NCI-H774 (cell line): ENCODE measurements around the gene ASPG.

Source experiments
- DNase-seq: peaks from one replicate; lab custom pipeline; 2025; lab: John Stamatoyannopoulos, UW

ASPG gene

DNA sequence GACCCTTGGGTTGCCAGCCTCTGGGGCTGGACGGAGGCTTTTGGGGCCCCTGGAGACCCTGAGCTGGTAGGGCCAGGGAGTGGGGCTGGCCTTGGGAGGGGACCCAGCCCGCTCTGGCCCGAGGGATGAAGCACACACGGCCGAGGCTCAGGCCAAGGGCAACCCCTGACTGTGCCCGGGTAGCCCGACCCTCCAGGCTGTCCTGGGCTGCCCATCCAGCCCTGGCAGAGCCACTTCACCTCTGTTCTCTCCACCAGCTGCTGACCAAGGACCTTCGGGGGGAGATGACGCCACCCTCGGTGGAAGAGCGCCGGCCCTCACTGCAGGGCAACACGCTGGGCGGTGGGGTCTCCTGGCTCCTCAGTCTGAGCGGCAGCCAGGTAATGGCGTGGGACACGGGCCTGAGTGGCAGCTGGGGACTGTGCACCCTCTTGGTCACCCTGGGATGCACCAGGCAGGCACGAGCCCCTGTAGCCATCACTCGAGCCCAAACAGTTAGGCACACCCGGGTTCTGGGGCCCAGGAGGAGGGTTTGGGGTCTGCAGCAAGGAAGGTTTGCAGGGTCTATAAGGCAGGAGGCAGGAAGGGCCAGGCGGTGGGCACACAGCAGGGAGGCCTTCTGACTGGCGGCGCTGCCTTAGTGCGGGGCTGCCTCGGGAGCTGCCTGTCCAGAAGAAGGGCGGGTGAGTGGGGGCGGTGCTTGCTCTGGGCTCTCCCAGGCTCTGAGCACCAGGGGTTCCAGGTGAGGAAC is 19.7 kb downstream of the ASPG start:
- no peak for DNase-seq

DNA sequence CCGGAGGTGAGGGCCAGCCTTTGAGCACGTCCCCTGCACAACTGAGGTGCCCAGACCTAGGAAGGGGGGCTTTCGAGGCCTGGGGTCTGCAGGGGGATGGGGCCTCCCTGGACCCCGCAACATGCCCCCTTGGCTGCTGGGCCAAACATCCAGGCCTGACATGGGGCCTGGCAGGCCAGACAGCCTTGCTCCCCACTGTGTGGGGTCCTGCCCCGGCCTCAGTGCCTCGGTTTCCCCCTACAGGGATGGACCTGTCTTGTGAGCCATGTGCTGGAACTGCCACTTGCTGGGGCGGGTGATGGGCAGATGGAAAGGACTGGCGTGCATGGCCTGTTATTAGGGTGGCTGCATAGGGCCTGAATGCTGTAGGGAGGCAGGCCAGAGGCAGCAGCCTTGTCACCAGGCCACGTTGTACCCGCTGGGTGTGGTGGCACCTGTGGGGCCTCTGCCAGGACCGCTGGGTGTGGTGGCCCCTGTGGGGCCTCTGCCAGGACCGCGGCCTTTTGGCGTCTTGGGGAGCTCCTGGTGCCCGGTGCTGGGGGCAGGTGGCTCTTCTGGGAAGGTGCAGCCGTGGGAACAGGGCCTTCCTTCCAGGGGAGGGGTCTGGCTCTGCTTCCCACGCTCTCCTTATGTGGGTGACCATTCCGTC is 20.4 kb downstream of the ASPG start:
- no peak for DNase-seq

DNA sequence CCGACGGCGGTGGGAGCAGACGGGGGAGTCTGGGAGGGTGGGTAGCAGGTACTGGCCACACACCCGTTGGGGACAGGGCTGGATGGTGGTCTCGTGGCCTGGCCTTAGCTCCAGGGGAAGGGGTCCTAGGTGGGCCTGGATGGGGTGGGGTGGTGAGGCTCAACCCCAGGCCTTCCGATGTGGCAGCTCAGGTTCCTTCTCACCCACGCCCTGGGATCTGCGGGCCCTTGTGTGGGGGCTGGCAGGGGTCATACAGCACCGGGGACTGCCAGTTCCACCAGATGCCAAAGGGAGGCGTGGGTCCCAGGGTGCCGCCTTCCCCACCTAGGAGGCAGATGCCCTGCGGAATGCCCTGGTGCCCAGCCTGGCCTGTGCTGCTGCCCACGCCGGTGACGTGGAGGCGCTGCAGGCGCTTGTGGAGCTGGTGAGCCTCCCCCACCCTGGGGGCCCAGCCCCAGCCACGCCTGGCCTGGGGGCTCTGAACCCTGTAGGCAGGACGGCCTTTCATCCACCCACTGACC is 21.0 kb downstream of the ASPG start:
- no peak for DNase-seq

DNA sequence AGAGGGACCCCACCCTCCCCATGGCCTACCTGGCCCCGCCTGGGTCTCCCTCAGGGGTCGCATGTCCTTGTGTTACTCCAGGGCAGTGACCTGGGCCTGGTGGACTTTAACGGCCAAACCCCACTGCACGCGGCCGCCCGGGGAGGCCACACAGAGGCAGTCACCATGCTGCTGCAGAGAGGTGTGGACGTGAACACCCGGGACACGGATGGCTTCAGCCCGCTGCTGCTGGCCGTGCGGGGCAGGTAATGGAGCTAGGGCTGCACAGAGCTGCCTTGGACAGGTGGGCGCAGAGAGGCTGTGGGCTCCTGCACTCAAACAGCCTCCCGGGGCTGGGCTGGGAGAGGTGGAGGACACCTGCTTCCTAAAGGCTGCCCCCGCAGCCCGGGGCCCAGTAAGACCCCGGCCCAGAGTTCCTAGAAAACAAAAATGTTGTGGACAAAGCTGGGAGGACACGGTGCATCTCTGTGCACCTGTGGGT is 21.6 kb downstream of the ASPG start:
- no peak for DNase-seq

DNA sequence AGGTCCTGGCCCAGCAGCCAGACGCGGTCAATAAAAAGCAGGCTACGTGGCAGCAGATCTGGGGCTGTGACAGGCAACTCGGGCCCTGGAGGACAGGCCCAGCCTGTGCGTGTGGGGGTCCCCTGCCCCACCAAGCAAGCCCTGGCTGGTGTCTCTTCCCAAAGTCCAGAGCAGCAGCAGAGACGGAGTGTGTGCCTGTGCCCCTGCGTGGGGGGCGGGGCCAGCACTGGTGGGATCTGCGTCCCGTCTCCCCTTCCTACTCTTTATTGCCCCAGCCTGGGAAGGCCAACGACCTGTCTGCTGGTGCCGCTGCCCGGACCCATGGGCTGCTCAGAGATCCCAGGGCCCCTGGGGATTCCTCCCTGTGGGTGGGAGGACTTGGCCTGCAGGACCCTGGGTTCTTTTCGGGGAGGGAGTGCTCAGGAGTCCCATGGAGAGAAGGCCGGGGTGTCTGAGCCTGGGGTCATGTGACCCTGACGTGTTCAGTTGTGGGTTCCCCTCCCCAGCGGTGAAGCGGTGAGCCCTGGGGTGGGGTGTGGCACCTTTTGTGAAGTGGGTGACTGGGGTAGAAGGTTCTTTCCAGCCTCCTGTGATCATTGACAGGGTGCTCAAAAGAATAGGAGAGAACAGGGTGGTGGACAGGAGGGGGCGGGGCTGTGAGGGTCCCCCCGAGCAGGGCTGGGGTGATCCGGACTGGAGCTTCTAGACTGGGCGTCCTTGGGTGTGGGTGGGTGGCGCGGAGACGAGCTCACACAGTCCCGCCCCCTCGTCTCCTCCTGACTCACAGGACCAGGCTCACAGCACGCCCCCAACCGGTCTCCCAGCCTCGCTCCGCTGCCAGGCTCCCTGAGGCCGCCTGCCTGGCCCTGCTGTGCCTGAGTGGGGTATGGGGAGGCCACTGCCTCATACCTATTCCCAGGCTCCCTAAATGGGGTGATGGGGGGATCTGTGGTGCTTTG is 22.4 kb downstream of the ASPG start:
- DNase-seq = no peak

DNA sequence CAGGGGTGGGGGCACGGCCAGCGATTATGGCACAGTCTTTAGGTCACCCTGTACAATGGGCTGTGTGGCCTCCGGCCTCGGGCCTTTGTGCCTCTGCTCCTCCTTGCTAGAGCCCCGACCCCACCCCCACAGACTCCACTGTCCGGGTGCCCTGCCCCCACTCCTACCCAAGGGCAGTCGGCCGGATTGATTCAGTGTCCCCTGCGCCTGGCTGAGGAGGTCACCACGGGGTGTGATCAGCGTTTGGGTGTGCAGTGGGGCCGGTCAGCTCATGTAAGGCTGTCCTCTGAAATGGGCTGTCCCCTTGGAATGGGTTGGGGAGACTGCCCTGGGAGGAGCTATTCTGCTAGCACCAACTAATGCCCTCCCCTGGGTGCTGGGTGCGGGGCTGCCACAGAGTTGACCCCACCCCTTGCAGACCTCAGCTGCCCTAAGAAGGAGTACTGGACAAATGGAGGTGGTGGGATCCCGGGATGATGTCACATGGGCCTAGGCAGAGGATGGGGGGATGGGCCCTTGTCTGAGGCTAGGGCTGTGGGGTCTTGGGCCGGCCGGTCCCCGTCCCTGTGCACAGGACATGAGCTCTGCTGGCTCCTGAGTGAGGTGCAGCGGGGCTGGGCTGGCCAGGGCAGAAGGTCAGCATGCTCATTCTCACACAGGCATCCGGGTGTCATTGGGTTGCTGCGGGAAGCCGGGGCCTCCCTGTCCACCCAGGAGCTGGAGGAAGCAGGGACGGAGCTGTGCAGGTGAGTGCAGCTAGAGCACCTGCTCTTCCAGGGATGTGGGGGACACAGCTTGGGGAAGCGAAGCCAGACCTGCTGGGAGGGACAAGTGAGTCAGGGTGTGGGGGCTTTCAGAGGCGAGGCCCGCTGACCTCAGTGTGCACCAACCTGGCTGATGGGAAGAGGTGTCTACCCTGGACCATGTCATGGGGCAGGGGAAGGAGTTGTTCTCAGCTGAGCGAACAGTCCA is 23.4 kb downstream of the ASPG start:
- DNase-seq = no peak

DNA sequence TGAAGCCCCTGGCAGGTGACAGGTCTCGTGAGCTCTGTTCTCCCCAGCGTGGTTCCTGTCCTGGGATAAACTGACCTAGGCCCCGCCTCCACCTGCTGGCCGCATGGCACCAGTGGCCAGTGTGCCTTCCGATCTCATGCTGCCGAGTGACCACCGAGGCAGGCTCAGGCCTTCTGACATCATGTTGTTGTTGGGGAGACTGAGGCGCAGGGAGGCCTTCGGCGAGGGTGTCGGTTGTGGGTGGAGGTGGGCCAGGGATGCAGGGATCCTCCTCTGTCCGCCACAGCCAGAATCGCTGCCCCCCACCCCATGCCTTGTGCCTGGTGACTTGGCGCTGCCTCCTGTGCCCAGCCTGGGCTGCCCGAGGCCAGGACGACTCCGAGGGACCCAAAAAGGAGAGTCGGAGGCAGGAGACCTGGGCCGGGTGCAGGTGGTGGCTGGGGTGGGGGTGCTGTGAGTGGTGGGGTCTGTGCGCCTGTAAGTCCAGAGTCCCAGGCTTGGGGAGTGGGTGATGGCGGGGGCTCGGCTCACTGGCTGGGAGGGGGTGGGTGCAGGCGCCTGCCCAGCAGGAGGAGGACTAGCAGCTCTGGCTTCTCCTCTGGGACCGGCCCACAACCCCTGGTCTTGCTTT is 24.3 kb downstream of the ASPG start:
- no peak for DNase-seq

DNA sequence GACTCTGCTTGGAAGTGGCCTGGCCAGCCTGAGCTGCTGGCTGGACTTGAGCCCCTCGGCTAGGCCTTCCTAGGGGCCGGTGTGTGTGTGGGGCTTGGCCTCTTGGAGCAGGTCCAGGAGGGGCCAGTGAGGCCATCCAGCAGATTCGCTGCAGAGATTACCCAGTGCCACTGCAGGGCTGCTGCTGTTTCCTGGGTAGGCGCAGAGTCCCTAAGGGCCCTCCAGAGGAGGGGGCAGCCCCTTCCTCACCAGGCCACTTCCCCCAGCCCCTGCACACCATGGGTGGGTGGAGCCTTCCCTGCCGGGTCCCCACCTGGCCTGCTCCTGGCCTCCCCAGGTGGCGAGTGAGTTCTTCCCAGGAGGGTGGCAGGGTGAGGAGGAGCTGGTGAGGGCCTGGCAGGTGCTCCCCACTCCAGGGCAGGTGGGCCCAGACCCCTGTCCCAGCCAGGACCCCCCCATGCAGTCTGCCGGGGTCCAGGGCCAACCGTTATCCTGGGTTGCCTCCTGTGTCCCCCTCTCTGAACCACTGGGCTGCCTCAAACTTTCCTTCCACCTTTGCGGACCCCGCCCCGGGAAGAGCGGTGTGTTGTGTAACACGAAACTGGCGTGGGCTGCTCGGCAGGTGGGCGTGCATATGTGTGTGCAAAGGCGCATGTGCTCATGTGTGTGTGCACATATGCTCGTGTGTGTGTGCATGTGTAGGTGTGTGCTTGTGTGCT is 25.1 kb downstream of the ASPG start:
- no peak for DNase-seq

DNA sequence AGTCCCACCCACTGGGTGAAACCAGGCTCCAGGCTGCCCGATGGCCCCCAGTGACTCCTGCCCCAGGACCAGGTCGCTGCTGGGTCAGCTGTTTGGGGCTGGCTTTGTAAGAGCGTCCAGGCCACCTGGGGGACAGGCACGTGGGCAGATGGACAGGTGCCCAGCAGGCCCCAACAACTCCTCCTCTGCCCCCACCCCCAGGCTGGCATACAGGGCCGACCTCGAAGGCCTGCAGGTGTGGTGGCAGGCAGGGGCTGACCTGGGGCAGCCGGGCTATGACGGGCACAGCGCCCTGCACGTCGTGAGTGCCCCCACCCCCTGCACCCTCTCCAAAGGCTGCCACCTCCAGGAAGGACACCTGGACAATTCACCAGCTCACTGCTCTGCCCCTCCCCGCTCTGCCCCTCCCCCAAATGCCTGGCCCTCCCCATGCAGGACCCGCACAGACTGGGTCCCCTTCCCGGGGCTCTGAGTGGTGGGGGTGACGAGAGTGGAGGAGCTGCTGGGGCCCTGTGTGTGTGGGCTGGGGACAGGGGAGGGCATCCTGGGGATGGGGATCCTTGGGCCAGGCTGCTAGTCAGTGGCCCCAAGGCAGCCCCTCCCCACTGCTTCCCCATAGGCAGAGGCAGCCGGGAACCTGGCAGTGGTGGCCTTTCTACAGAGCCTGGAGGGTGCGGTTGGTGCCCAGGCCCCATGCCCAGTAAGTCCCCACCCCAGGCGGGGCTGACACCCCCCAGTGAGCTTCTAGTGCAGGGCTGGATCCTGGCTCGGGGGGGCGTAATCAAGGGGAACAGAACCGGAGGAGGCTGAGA is 26.0 kb downstream of the ASPG start:
- DNase-seq = no peak

DNA sequence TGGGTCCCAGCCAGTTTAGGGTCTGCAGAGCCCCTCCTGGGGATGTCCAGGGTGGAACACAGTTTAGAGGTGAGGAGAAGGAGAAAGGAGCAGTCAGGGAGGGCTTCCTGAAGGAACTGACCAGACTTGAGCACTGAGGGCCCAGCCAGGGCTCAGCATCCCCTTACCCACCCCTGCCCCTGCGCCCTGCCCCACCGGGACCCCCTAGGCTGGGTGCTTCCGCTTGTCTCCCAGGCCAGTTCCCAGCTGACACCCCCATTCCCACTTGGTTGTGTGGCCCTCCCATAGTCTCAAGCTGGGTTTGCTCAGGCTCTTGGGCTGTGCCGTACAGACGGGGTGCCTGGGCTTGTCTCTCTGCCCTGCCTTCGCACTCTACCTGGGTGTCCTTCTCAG is 26.6 kb downstream of the ASPG start:
- DNase-seq = no peak

DNA sequence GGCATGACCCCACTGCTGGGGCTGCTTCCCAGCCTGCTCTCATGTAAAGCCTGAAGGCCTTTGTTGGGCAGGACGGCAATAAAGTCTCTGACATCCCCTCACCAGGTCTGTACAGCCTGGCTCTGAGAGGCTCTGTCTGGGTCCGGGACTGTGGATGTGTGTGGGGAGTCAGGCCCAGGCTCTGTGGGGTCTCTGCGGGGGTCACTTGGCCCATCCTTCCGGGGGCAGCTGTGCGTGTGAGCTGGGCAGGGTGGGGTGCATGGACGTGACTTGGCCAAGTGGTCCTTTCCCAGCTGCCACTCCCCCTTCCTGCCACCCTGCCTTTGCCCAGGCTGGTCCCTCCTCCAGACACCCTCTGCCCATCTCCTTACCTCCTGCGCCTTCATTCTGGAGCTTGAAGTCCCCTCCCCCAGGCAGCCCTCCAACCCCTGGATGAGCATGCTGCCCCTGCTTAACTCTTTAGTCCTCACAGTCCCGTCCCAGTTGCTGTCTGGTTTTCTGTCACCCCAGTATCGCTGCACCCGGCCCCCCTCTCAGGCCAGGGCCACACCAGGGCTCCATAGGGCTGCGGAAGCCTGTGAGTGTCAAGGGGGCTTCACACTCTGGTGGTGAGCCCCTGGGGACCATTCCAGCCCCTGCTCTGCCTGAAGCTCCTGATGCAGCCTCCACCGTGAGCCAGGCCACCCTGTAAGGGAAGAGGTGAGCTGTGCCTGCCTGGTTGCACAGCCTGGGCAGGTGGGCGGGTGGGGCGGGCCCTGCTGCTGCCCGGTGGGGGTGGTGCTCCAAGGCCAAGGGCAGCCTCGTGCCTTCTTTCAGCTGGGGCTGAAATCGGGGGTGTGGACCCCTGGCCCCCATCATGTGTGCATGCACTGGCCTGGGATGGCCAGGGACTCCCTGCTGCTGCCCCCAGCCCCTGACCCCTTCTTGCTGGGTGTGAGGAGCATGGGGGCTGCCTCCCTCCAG is 27.4 kb downstream of the ASPG start:
- no peak for DNase-seq

DNA sequence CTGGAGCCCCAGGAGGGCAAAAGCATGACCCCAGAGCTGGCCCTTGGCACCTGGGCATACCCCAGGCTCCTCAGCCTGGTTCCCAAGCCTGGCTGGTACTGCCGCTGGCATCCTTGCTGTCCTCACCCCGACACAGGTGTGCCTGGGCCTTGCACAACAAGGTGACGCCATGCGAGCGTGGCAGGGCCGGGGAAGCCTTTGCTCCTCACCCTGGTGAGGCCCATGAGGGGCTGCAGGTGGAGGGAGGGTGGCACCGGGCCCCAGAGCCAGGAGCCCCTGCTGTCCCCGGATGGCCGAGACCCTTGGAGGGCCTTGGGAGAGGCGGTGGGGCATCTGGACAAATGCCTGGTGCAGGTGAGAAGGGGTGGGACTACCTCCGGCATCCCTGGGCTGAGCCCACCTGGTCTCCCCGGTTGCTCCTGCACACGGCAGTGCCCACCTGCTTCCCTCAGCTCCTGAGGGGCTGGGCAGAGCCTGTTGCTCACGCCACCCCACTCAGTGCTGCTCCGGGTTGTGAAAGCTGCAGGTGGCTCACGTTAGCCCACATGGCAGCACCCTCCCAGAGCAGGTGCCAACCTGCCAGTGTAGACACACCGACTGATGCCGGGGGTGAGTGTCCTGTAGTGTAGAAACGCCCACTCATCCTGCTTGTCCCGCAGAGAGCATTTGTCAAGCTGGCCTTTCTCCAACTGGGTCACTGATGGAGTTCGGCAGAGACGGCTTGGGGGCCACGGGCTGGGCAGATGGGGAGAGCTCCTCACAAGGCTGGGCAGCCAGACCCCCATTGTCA is 28.3 kb downstream of the ASPG start:
- no peak for DNase-seq

DNA sequence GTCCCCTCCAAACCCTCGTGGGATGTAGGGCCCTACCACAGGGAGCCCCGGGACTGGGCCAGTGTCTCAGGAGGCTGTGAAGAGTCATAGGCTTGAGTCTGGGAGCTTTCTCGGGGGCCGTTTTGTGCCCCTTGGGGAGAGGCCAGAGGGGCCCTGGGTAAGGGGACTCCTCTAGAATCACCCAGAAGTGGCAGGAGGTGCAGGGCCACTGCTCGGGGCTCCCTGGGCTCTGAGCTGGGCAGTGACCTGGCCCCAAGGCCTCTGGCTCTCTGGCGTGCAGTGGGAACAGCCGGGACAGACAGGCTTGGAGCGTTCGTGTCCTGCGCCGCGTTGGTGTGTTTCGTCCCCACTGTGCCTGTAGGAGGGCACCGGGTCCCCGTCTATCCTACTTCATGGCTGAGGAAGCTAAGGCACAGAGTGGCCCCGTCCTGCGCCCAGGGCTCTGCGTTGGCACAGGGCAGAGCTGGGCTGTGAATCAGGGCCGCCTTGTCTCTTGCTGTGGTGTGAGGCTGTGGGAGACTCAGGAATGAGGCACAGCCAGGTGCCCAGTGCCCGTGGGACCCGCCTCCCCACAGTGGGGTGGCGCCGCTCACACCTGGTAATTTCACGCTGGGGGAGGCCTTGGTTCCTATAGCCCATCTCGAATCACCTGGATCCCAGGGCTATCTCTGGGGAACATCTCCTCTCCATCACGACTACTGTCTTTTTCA is 29.1 kb downstream of the ASPG start:
- no peak for DNase-seq

DNA sequence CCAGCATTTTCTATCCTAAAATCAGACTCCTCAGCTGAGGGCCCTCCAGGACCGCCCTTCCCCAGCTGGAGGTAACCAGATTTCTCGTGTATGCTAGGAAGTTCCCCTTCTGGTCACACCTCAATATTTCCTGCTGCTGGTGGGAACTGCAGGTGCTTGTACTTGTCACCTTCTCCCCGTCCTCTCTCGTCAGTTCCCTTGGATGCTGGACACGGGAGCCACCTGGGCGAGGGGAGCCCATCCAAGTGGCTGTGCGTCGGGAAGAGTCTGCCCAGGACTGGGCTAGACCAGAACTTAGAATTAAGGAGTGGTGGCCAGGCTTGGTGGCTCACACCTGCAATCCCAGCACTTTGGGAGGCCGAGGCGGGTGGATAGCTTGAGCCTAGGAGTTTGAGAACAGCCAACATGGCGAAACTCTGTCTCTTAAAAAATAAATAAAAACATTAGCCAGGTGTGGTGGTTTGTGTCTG is 29.7 kb downstream of the ASPG start:
- no peak for DNase-seq

DNA sequence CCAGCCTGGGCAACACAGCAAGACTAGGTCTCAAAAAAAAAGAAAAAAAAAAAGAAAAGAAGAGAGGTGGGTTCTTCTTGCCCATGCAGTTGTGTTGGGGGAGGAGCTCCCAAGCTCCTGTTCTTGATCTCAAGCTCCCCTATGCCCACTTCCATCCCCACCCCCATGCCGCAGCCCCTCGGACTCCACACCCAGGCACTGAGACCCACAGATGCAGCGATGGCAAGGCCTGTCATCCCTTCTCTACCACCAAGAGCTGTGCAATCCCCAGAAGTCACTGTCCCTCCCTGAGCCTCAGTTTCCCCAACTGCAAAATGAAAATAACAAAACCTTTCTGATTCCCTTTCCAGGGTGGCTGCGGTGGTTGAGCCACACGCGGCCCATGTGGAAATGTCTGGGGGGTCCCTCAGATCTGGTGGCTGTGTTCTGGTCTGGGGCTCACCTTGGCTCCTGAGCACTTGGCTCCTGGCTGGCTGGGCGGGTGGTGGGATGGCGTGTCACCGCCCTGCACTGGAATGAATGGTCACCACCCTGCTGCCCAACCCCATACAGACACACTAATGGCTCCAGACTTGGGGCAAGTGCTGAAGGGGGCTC is 30.3 kb downstream of the ASPG start:
- no peak for DNase-seq

DNA sequence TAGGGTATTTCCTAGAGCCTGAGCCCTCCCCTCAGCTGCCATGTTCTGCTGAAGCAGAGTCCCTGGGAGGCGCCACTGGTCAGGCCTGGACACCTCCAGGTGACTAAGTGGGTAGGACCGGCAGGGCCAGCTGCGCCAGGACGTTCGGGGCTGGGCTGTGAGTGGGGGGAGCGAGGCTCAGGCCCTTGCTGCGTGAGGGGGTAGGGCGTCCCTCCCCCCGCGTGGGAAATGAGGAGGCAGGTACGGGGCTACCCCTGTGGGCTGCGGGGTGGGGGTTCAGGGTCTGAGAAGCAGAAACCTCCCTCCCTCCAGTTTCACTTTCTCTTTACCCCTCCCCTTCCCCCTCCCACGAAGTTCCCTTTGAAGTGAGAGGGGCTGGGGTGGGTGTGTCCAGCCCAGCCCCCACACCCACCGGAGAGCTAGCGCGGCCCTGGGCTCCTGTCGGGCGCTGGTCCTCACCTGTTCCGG is 30.8 kb downstream of the ASPG start:
- no peak for DNase-seq
